Glomerular visceral epithelial cell (primary cell): ENCODE data around the gene TUG1.

ENCODE experiments used
- DNase-seq: peaks from one replicate; pipeline ENCODE4 v3.0.0-alpha.2; 2016; ENCODE audit errors: extremely low spot score

Gene TUG1

DNA sequence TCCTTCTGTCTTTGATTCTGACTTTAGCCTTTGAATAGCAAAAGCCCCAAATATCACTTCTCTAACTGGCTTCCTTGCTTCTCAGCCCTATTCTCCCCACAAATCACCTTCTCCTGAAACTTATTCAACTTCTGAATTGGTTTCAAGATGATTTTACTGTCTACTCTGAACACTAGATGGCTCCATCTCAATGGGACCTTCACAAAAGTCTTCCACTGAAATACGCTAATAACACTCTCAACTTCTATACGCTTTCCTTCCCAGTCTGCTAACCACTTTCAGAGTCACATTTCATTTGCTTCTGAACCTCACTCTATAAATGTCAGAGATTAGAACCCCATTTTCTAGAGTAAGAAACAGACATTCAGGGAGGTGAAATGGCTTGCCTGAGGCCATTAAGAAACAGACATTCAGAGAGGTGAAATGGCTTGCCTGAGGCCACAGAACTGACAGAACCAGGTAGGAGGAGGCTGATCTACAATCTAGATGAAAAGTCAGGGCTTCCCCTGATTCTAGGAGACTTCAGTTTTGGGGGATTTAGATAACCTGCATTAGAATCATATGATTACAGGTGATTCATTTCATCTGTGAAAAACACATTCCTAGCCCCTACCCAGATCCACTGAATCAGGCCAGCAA lies 21.1 kb upstream of the TUG1 start:
- DNase-seq = peak; percentile 12

DNA sequence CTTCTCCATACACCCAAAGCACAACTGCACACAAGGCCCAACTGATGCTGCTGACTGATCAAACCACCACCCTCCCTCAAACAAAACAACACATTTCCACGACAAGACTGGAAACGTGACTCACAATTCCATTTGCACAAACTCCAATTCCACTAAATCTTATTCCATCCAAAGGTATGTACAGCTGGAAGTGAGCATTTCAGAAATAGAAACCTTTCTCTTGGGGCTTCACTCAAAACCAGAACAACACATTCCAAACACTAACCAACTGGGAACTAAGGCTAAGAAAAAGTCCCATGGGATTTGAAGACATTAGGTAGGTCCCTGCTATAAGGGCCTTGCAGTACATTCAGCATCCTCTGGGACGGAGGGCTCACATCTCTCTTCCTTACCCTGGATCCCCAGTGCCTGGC lies 20.1 kb upstream of the TUG1 start:
- no peak for DNase-seq

DNA sequence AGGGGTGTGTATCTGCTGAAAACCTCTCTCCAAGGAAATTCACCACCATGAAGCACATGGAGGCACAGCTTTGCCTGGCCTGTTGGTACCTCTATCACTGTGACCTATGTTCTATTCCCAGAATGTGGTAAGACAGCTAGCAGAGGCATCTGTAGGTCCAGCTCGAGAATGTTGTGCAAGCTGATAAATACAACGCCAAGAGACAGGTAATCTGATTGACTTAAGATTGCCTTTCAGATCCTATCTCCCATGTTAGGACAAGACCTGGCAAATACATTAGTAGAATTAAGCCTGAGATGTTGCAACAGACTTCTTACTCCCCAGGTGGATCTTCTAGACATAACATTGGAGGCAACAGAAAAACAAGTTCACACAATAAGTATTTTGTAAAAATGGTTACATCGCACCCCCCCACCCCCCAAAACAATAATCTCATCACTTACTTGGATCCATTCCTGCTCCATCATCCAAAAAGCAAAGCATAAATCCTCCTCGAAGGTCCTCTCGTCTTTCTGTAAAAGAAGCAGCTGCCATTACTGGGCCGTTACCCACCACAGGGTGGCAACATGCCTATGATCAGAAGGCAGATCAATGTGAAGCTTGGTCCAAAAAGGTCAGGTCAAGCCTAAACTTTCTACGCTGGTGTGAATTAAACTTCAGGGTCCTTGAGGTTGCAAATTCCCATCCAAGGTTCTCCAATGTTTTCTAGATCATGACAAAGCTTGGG lies 19.0 kb upstream of the TUG1 start:
- no peak for DNase-seq

DNA sequence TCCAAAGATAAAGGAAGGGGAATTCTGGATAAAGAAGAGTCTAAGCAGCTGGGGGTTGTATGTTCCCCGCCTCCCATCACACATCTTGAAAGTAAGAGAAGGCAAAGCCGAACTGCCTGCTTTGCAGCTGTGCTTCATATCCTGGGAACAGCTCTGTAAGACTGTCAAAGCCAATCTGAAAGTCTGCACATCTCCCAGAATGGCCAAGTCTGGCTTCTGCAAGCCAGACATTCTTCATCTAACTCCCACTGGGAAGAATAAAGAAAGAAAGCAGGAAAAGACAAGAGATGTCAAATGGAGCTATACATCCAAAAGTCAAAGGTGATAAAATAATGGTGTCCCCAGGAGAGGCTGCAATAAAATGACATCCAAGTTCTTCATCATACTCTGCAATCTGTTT lies 15.9 kb upstream of the TUG1 start:
- no peak for DNase-seq

DNA sequence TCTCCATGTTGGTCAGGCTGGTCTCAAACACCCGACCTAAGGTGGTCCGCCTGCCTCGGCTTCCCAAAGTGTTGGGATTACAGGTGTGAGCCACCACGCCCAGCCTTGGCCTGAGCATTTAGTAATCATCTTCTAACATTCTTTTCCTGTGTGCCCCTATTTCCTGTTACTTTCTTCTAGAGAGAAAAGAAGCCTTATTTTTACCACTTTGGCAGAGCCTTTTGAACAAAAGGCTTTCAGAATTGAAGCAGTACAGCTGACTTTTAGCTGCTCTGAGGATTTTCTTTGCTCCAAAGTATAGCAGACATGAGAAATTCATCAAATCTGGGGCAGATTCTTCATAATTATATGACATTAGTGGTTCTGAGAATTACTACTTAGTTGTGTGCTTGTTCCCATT lies 13.9 kb upstream of the TUG1 start:
- no peak for DNase-seq

DNA sequence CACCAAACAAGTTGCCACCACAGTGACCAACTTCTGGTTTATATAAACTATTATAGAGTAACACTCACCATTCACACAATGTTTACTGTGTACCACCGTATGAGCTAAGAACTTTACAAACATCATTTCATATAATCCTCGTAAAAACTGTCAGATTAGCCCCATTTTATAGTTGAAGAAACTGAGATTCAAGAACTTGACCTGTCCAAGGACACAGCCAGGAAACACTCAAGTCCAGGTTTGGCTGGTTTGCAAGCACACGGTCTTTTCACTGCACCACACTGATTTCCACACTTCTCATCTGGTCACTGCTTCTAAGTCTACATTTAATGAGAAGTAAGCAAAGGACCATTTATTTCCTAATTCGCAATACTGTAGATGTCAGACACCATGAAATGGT lies 4.2 kb upstream of the TUG1 start:
- no peak for DNase-seq

DNA sequence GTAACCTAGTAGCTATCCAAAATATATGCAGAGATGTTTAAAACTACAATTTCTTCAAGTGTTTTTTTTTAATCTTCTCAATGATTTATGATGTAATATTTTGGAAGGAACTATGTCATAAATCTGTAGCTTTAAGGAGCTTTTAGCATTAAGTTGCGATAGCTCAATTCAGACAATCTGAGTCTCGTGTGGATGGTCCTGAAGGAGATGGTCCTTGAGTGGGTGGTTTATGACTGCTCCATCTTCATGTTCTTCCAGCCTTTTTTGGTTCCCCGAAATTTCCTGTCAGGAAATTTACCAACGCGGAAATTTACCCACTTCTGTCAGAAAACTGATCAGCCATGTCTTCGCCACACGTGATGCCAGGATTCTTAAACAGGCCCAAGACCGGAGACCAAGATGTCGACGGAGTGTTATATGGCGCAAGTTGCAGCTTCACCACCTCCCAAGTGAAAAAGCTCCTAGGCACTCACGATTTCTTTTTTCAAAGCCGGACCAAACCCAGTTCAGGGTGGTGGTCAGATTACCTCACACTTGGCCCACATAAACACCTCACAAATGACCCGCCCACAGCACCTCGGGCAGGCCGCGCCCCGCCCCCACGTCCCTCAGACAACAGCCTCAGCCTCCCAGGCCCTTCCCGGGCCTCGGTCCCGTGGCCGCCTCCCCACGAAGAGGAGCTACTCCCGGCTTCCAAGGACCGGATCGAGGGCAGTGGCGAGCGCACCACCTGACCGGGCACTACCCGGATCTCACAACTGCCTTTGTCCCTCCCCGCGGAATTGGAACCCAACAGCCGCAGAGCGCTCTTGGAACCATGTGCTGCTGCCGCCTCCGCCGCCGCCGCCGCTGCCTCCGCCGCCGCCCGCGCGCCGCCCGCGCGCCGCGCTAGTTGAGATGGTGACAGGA lies 796 bp upstream of the TUG1 start, which contains the start of gene MORC2:
Gene MORC2, minus strand, starts transcription at position 760 of the 909 bp plus-strand sequence. CDS start 885 bp downstream, outside the sequence.
- peak; percentile 50 for DNase-seq

DNA sequence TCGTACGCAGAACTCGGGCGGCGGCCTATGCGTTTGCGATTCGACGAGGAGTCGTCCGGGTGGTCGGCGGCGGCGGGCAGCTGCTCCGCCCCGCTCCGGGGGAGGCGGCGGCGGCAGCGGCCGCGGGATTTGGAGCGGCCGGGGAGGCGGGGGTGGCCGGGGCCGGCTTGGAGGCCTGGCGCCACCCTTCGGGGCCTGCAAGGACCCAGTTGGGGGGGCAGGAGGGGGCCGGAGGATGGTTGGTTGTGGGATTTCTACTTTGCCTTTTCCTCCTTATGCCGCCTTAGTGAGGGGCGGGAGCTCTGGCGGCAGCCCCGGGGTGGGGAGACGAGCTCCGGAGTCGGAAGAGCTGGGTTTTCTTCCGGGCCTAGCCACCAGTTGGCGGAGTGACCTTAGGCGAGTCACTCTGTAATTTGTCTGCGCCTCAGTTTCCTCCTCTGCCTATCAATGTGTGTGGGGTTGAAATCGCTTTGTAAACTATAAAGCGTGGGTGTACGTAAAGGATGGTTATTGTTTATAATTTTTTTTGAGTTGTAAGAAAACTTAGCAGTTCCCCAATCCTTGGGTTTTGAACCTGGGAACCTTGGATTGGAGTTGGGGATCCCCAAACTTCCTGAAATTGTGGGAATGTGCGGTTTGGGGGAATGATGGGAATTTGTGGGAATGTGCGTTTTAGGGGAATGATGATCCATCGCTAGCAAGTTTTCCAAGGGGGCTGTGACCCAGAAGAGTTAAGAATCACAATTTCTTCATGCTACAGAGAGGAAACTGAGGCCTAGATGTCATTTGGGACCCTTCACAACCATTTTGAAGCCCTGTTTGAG lies 679 bp downstream of the TUG1 start:
- peak; percentile 33 for DNase-seq

DNA sequence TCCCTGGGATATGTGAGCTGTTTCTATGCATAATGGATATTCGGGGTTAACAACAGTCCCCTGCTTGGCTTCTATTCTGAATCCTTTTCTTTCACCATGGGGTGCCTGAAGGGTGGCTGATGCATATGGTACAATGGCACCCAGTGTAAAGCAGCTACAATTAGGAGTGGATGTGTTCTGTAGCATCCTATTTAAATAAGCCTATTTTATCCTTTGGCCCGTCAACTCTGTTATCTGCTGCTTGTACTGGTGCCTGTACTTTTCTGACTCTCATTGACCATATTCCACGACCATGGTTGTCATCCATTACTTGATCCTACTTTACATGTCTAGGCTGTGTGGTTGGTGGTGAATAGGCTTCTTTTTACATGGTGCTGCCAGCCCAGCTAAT lies 1.3 kb downstream of the TUG1 start:
- DNase-seq = peak; percentile 1

DNA sequence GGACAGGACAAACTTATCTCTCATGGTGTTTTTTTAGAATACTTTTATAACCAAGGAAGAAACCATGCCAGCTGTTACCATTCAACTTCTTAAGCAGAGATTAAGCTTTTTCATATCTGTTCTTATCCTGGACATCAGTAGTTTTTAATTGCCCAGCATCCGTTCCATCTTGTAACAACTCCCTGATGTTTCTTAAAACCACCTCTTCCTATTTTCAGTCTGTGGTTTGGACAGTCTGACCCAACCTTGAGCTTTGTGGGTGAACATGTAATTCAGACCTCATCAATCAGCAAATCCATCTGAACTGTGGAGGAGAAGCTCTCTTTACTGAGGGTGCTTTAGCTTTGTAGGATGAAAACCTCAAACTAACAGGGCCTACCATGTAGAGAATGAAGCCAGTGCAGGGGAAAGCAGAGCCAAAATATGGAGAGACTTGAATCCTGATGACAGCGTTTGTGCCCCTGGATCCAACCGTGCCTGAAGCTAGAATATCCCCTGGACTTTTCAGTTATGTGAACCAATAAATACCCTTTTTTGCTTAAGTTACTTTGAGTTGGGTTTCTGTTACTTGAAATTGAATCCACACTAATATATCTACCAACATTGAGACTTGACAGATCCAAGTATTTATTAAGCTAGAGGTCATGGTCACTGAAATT lies 9.4 kb downstream of the TUG1 start:
- no peak for DNase-seq

DNA sequence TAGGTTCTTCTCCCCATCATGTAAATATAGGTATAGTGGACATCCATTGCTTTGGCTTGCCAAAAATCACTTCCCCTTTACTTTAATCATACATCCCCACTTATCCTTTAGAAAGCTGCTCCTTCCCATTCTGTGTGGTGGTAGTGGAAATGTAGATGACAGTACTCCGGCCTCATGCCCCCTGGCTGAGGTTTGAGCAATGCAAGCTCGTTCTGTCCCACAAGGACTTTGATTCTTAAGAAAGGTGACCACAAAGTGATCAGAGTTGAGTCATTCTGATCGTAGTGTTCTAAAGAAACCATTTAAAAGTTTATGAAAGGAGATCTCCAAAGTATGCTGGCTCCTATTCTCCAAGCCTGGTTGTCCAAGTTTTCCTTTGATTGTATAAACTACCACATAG lies 10.9 kb downstream of the TUG1 start:
- no peak for DNase-seq

DNA sequence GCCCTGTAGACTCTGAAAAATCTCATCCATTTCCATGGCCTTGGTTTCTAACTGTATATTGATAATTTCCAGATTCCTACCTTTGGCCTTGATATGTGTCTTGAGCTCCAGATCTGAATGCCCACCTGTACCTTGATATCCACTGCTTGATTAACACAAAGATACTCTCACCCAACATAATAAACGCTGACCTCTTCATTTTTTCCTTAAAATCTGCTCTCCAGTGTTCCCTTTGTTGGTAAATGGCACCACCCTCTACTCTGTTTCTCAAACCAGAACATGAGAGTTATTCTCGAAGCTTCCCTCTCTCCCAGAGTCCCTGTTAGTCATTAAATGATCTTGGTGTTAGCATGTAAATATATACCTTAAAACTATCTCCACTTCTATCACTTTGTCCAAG lies 13.4 kb downstream of the TUG1 start:
- no peak for DNase-seq

DNA sequence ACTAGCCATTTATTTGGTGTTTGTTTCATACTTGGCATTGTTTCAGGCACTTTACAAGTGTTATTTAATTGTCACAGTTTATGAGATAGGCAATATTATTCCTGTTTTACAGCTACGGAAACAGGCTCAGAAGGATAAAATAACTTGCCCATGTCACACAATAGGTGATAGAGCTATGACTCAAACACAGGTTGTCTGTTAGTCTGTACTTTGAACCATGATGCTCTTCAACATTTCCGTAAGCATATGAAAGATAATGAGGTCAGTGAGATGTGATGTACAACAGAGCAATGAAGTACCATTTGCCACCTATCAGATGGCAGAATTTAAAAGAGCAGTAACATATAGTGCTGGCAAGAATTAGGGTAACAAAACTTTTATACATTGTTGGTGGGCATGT lies 15.3 kb downstream of the TUG1 start:
- DNase-seq = no peak

DNA sequence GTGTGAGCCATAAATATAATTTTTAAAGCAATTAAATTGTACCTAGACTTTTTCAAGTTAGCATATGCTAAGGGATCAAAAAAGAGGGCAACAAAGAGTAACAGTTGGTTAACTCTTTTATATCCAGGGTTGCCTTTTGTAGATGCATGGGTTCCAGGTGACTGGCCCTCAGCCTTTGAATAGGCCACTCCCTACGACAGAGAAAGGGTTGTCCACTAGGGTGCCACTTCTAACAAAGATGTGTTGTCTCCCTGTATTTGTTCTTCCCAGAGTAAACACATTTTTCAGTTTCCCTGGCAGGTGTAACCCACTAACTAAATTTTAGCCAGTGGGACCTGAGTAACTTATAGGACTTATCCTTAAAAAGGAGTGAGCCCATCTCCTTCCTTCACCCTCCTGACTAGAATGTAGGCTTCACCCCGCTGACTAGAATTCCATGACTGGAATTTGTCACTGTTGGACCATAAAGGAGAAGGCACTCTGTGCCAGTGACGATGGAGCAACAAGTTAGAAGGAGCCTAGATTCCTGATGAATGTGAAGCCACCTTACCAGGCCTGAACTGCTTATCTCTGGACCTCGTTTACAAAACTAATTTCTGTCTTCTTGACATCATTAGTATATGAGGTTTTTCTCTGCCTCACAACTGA lies 16.6 kb downstream of the TUG1 start:
- DNase-seq = no peak

DNA sequence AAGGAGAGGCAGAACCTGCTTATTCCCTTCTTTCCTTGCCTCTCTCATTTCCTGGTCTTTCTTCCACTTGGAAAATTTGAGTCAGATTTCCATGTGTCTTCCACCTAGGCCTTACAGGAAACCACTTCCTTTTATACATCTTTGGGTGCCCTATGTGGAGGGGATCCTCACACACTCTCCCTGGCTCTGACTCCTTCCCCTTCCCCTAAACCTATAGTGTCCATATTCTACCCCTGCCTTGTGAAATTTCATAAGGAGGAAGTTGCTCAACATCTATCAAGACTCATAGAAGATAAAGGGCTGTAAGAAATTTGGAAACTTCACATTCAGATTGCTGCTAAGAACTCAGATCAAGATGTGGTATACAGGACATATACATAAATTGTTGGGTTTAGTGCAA lies 20.4 kb downstream of the TUG1 start:
- no peak for DNase-seq

DNA sequence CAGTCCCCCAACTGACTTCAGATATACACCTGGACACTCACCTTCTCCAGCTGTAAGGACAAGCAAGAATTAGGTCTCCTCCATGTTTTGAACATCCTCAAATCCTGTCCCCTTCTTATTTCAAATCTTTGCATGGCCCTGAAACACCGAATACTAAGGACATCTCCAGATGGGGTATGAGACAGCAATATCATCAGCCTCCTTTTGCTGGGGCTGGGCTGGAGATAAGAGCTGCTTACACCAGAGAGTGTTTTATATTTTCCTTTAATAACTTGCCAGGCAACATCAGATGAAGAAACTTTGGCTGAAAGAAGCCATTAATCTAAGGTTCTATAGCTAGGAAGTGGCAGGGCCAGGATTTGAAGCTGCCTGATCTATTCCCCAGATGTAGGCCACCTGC lies 21.6 kb downstream of the TUG1 start:
- DNase-seq = no peak

DNA sequence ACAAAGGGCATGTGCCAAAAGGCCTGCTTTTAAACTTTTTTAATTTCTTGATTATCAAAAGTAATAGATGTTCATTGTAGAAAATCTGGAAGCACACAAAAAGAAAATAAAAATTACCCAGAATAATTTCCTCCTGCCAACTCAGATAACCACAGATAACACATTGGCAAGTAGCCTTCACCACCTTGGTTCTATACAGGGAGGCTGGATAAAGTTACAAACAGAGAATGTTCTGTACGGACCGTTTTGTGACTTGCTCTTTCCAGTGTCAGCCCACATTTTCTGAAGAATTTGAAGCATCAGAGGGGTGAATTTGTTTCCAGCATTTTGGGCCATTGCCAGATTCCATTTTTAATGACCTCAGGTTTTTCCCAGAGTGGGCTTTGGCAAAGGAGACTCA lies 23.5 kb downstream of the TUG1 start:
- no peak for DNase-seq

DNA sequence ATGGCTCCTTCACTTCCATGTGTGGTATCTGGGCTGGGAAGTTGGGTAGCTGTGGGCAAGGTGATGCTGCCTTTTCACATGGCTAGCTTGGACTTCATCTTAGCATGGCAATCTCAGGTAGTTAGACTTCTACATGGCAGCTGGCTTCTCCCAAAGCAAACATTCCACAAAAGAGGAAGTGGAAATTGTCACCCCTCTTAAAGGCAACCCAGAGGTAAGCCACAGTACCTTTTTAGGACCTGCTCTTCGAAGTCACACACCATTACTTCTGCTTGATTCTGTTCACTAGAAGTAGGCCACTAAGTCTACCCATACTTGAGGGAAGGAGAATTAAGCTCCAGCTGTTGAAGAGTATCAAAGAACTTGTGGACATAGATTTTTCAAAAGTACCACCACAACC lies 25.9 kb downstream of the TUG1 start:
- no peak for DNase-seq

DNA sequence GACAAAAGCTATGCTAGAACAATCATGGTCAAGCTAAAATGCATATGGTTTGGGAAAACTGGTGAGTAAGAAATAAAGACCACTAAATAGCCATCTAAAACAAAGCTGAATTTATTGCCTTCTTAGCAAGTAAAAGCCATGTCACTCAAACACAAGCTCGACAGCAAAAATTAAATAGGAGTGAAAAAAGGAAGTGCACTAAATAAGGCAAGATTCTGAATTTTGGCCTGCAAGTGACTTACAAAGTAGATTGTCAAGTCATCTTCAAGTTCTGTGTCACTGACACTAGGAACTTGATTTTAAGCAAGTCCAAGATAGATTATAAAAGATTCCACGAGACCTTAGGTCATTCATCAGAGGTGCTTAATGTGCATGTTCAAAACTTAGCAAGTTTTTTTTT lies 27.4 kb downstream of the TUG1 start:
- no peak for DNase-seq

DNA sequence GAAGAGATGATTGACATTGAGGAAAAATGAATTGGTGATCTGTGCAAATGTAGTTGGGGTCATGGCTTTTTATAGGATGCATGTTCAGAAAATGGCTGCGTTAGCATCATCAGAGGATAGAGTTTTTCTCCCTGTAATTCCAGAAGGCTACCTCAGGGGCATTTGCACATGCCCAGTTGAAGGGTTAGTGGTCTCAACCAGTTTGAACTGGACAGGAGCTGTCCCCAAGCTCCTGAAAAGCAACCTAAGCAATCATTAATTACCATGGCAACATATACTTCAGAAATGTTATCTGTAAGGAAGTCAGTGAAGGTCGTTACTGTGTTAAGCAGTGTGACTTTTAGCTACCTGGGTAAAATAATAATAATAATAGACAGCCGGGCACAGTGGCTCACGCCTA lies 29.3 kb downstream of the TUG1 start:
- DNase-seq = no peak
